Measurements from ENCODE around the gene KIAA1958.

DNA sequence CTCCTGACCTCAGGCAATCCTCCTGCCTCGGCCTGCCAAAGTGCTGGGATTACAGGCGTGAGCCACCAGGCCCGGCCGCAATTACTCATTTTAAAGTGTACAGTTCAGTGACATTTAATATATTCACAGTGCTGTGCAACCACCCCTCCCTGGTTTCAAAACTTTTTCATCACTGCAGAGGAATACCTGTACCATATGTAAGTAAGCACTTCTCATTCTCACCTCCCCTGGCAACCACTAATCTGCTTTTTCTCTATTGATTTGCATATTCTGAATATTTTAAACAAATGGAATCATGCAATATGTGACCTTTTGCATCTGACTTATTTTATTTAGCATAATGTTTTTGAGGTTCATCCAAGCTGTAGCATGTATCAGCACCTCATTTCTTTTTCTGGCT lies 21.3 kb upstream of the KIAA1958 start:
- TF ChIP-seq, protein P1, sequence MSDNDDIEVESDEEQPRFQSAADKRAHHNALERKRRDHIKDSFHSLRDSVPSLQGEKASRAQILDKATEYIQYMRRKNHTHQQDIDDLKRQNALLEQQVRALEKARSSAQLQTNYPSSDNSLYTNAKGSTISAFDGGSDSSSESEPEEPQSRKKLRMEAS (IDR thresholded peaks at IDR 0.05): no peak
- no peak for TF ChIP-seq EP300 (IDR thresholded peaks at IDR 0.05; ENCODE audit: borderline replicate concordance)

Data from Ishikawa (cell line).